ENCODE results near the gene CXCL16.
"Not testable (repeated sequence)": the region's sequence is repeated elsewhere in the genome, so short reads cannot be mapped to it uniquely, and the experiment has no call there.

CXCL16 gene

DNA sequence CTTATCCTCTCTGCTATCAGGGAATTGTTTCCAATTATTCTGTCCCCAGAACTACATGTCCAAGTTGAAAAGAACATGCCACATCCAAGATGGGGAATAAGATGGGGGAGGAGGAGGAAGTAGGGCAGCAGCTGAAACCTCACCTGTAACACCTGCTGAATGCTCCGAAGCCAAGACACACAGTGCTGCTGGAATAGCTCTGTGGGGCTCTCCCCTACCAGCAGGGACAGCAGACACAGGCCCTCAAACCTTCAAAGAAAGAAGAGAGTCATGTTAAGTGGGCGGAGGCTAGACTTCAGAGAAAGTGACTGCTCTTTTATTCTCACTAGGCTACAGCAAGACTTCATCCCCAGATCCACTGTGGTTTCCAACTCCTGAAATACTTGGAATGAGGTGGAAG, 49.0 kb downstream of the CXCL16 start:
- no peak for DNase-seq

DNA sequence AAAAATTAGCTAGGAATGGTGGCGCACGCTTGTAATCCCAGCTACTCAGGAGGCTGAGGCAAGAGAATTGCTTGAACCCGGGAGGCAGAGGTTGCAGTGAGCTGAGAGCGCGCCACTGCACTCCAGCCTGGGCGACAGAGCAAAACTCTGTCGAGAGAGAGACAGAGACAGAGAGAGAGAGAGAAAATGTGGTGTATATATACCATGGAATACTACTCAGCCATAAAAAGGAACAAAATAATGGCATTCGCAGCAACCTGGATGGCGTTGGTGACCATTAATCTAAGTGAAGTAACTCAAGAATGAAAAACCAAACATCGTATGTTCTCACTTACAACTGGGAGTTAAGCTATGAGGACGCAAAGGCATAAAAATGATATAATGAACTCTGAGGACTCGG, 49.9 kb downstream of the CXCL16 start:
- DNase-seq = not testable (repeated sequence)

DNA sequence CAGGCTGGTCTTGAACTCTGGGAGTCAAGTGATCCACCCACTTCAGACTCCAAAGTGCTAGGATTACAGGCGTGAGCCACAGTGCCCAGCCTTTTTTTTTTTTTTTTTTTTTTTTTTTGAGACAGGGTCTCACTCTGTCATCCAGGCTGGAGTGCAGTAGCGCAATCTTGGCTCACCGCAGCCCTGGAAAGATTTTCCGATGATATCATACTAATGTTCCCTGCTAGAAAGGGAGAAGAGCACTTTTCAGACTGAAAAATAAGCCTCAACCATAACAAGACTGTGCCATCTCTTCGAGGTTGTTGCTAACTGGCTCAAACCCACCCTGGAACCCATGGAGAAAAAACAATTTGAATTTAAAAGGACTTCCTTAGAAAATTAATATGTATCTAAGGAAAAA, 56.0 kb downstream of the CXCL16 start:
- DNase-seq = not testable (repeated sequence)
